HEK293 (cell line): Measurements from ENCODE around the gene TSPAN2.
A peak's percentile ranks its signal among the peaks of the same experiment; 100 is the strongest.

Experiments used
- CTCF ChIA-PET: fragments of 350-600 bp; formaldehyde crosslinking; extraction: SDS; loops from one replicate; lab custom pipeline; 2021; ENCODE audit warnings: antibody characterized with exemption; lab: Yijun Ruan, JAX
- POLR2A ChIA-PET: fragments of 300-600 bp; formaldehyde crosslinking; extraction: SDS; loops from one replicate; lab custom pipeline; 2020; ENCODE audit warnings: antibody characterized with exemption, inconsistent platforms; lab: Yijun Ruan, JAX
- H3K27ac ChIP-seq: fragments of 200-500 bp; sonication (Bioruptor generic); 2 replicates; pipeline ENCODE4 v1.5.1; 2014; ENCODE audit warnings: low read depth, low read length, control low read depth, inconsistent platforms; ENCODE audit errors: extremely low read depth
- H3K36me3 ChIP-seq, 2 experiments: fragments of 200-500 bp in 1 of 2; sonication (Bioruptor generic) in 1 of 2; 1 replicate in 1 of 2; 2 replicates in 1 of 2; pipeline ENCODE4 v1.5.1; 2014 to 2017; ENCODE audit warnings: inconsistent platforms in 2 of 2, low read length in 2 of 2; ENCODE audit not compliant: control insufficient read depth in 2 of 2, insufficient read depth in 1 of 2
- H3K4me1 ChIP-seq: fragments of 200-500 bp; sonication (Bioruptor generic); 2 replicates; pipeline ENCODE4 v1.5.1; 2014; ENCODE audit warnings: mild to moderate bottlenecking, low read length, inconsistent platforms; ENCODE audit not compliant: control insufficient read depth, insufficient read depth
- H3K4me3 ChIP-seq: 2 replicates; pipeline ENCODE4 v1.5.1; 2011; ENCODE audit warnings: low read depth, mild to moderate bottlenecking, control low read depth, low read length, moderate library complexity
- H3K9me3 ChIP-seq: fragments of 200-500 bp; sonication (Bioruptor generic); 2 replicates; pipeline ENCODE4 v1.5.1; 2014; ENCODE audit warnings: low read depth, low read length, inconsistent platforms; ENCODE audit not compliant: control insufficient read depth, insufficient read depth
- BCL11B ChIP-seq: fragments of 450-650 bp; formaldehyde crosslinking; IDR thresholded peaks from 2 replicates; pipeline ENCODE4 v1.5.1; 2016; ENCODE audit warnings: low read depth, missing biosample characterization, missing genetic modification characterization
- HOXC10 ChIP-seq: sonication (generic); formaldehyde crosslinking; IDR thresholded peaks from 2 replicates; pipeline ENCODE4 v1.8.1; 2023; ENCODE audit warnings: mild to moderate bottlenecking, missing genetic modification reagents
- MEIS1 ChIP-seq: sonication (generic); formaldehyde crosslinking; IDR thresholded peaks from 2 replicates; pipeline ENCODE4 v1.8.1; 2022; ENCODE audit warnings: missing genetic modification reagents, mild to moderate bottlenecking, borderline replicate concordance
- SETDB1 ChIP-seq: IDR thresholded peaks from one replicate; pipeline ENCODE4 v1.6.1; 2017; ENCODE audit warnings: mild to moderate bottlenecking, low read length, moderate library complexity, mixed read lengths; ENCODE audit not compliant: insufficient read length
- TRIM28 ChIP-seq: IDR thresholded peaks from 2 replicates; pipeline ENCODE4 v1.6.1; 2011; ENCODE audit warnings: low read length, control low read depth, borderline replicate concordance
- YY1 ChIP-seq: fragments of 450-650 bp; formaldehyde crosslinking; IDR thresholded peaks from 2 replicates; pipeline ENCODE4 v1.5.1; 2018; ENCODE audit warnings: missing biosample characterization, missing genetic modification characterization
- ZNF10 ChIP-seq: fragments of 450-650 bp; formaldehyde crosslinking; IDR thresholded peaks from 2 replicates; pipeline ENCODE4 v1.5.1; 2017; ENCODE audit warnings: missing biosample characterization, missing genetic modification characterization
- ZNF239 ChIP-seq: fragments of 450-650 bp; formaldehyde crosslinking; IDR thresholded peaks from 2 replicates; pipeline ENCODE4 v1.5.1; 2016; ENCODE audit warnings: missing biosample characterization, missing genetic modification characterization
- ZNF394 ChIP-seq: fragments of 450-650 bp; formaldehyde crosslinking; IDR thresholded peaks from 2 replicates; pipeline ENCODE4 v1.5.1; 2016; ENCODE audit warnings: missing biosample characterization, missing genetic modification characterization, mild to moderate bottlenecking, moderate library complexity, borderline replicate concordance
- ZNF544 ChIP-seq: fragments of 450-650 bp; formaldehyde crosslinking; IDR thresholded peaks from 2 replicates; pipeline ENCODE4 v1.5.0; 2017; ENCODE audit warnings: missing biosample characterization, missing genetic modification characterization
- ZNF621 ChIP-seq: fragments of 450-650 bp; formaldehyde crosslinking; IDR thresholded peaks from 2 replicates; pipeline ENCODE4 v1.5.1; 2017; ENCODE audit warnings: missing biosample characterization, missing genetic modification characterization
- ZNF76 ChIP-seq: fragments of 450-650 bp; formaldehyde crosslinking; IDR thresholded peaks from 2 replicates; pipeline ENCODE4; 2016; ENCODE audit warnings: low read depth, missing biosample characterization, missing genetic modification characterization, borderline replicate concordance
- ZNF768 ChIP-seq: fragments of 450-650 bp; formaldehyde crosslinking; IDR thresholded peaks from 2 replicates; pipeline ENCODE4 v1.5.1; 2018; ENCODE audit warnings: missing biosample characterization, mild to moderate bottlenecking, missing genetic modification characterization
- ZSCAN23 ChIP-seq: fragments of 450-650 bp; formaldehyde crosslinking; IDR thresholded peaks from 2 replicates; pipeline ENCODE4 v1.5.1; 2016; ENCODE audit warnings: missing biosample characterization, missing genetic modification characterization
- TF ChIP-seq, protein P1 (sequence below): fragments of 450-650 bp; formaldehyde crosslinking; IDR thresholded peaks from 2 replicates; pipeline ENCODE4 v1.5.1; 2017; ENCODE audit warnings: missing biosample characterization, missing genetic modification characterization
- TF ChIP-seq, protein P2 (sequence below): fragments of 450-650 bp; formaldehyde crosslinking; IDR thresholded peaks from 2 replicates; pipeline ENCODE4 v1.5.1; 2016; ENCODE audit warnings: missing biosample characterization, missing genetic modification characterization
- TF ChIP-seq, protein P3 (sequence below): fragments of 450-650 bp; formaldehyde crosslinking; IDR thresholded peaks from 2 replicates; pipeline ENCODE4 v1.5.1; 2016; ENCODE audit warnings: missing biosample characterization, missing genetic modification characterization
- TF ChIP-seq, protein P4 (sequence below): fragments of 450-650 bp; formaldehyde crosslinking; IDR thresholded peaks from 2 replicates; pipeline ENCODE4 v1.5.1; 2017; ENCODE audit warnings: missing biosample characterization, missing genetic modification characterization

The TSPAN2 gene

DNA sequence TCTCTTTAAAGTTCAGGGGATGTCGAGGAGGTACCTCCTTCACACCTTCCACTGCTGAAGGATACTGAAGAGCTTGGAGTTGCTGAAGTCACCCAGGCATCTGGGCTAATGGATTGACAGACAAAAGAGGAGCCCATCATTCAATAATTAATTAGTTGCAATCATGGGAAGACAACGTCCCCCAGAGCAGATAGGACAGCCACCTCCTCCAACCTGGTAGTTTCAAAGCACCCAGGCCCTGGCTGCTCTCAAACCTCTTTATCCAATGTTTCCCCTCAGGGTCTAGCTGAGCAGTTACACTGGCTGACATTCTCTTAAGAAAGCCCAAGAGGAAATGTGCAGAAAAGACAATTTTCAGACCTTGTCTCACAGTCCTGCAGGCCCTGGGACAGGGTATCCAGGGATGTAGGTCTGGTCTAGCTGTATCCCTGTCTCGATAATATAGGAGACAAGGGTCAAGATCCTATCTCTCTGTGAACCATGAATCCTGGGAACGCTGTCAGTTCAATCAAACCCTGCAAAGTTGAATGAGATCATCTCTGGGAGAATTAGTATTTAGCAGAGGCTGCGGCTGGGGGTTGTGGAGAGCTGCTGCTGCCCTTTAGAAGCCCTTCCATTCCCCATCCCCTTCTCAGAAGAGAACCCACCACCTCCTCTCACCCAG, 1.1 kb downstream of the TSPAN2 start:
- Histone ChIP-seq H3K4me3 (no peak overlapping the region; the same call in 1 of the 2 replicates), H3K27ac (no peak overlapping the region), H3K9me3 (no peaks in the 10 kb centered on the region), H3K36me3 (no peaks in the 10 kb centered on the region), H3K4me1 (peaks cover 5% of the 10 kb centered on the region; the same call in 1 of the 2 replicates)
- POLR2A ChIA-PET = interaction anchor here (0.7 to 1.2 kb wide), 3 partner anchors 26 to 330 kb away, joined by 3 read pairs; partner anchors contain the start of gene CSDE1
- CTCF ChIA-PET = interaction anchor here (0.5 to 3.3 kb wide), 4 partner anchors 10 to 36 kb away, joined by 3 to 15 read pairs (median 6); no protein-coding TSS in a partner anchor
- TF ChIP-seq ZNF76 (tag by site-specific recombination) = no peak
- TF ChIP-seq SETDB1 = peak; percentile 84
- TF ChIP-seq, protein P1, sequence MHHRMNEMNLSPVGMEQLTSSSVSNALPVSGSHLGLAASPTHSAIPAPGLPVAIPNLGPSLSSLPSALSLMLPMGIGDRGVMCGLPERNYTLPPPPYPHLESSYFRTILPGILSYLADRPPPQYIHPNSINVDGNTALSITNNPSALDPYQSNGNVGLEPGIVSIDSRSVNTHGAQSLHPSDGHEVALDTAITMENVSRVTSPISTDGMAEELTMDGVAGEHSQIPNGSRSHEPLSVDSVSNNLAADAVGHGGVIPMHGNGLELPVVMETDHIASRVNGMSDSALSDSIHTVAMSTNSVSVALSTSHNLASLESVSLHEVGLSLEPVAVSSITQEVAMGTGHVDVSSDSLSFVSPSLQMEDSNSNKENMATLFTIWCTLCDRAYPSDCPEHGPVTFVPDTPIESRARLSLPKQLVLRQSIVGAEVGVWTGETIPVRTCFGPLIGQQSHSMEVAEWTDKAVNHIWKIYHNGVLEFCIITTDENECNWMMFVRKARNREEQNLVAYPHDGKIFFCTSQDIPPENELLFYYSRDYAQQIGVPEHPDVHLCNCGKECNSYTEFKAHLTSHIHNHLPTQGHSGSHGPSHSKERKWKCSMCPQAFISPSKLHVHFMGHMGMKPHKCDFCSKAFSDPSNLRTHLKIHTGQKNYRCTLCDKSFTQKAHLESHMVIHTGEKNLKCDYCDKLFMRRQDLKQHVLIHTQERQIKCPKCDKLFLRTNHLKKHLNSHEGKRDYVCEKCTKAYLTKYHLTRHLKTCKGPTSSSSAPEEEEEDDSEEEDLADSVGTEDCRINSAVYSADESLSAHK = peak; percentile 66; the same call in 1 of the 2 replicates
- TF ChIP-seq TRIM28 = peak; percentile 91; the same call in 1 of the 2 replicates
- TF ChIP-seq ZNF394 (tag by site-specific recombination) = no peak
- TF ChIP-seq ZNF10 (tag by site-specific recombination) = 0 out of 2 replicates have a peak, but pooled peaks have one; percentile 35

DNA sequence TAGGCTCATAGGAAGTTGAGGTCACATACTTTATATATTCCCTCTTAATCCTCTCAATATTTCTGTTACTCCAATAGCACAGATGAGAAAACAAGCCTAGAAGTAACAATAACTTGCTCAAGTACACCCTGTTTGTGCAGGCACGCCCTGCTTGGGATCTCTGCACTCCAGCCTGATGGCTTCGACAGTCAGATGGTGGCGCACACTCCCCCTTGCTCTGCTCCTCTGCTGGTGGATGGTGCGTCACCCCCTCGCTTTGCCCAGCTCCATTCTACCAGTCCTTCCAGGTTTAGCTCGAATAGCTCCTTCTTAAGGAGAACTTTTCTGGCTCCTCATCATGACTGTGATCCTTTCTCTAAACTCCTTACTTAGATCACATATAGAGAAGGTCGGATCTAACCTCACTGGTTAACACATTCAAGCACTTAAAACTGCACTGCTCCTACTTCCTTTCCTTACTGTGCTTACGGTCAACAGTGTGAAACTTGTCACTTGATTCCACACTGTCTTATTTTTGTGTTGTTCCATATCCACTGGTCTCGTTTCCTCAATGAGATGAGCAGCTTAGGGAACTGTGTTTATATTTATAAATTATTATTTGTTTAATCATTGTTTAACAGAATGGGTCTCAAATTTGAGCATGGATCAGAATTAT, 3.0 kb downstream of the TSPAN2 start:
- no peaks in the 10 kb centered on the region for H3K36me3 ChIP-seq
- no peak overlapping the region for H3K4me3 ChIP-seq
- no peak for TF ChIP-seq HOXC10
- TF ChIP-seq ZNF621 (tag by site-specific recombination) = no peak
- TF ChIP-seq BCL11B = no peak
- TF ChIP-seq, protein P2, sequence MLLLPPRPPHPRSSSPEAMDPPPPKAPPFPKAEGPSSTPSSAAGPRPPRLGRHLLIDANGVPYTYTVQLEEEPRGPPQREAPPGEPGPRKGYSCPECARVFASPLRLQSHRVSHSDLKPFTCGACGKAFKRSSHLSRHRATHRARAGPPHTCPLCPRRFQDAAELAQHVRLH (tag by site-specific recombination) = no peak
- no peak for TF ChIP-seq ZNF544 (tag by site-specific recombination)
- TF ChIP-seq ZSCAN23 (tag by site-specific recombination) = no peak
- TF ChIP-seq ZNF10 (tag by site-specific recombination) = no peak
- TF ChIP-seq, protein P3, sequence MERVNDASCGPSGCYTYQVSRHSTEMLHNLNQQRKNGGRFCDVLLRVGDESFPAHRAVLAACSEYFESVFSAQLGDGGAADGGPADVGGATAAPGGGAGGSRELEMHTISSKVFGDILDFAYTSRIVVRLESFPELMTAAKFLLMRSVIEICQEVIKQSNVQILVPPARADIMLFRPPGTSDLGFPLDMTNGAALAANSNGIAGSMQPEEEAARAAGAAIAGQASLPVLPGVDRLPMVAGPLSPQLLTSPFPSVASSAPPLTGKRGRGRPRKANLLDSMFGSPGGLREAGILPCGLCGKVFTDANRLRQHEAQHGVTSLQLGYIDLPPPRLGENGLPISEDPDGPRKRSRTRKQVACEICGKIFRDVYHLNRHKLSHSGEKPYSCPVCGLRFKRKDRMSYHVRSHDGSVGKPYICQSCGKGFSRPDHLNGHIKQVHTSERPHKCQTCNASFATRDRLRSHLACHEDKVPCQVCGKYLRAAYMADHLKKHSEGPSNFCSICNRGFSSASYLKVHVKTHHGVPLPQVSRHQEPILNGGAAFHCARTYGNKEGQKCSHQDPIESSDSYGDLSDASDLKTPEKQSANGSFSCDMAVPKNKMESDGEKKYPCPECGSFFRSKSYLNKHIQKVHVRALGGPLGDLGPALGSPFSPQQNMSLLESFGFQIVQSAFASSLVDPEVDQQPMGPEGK (tag by site-specific recombination) = no peak
- TF ChIP-seq, protein P4, sequence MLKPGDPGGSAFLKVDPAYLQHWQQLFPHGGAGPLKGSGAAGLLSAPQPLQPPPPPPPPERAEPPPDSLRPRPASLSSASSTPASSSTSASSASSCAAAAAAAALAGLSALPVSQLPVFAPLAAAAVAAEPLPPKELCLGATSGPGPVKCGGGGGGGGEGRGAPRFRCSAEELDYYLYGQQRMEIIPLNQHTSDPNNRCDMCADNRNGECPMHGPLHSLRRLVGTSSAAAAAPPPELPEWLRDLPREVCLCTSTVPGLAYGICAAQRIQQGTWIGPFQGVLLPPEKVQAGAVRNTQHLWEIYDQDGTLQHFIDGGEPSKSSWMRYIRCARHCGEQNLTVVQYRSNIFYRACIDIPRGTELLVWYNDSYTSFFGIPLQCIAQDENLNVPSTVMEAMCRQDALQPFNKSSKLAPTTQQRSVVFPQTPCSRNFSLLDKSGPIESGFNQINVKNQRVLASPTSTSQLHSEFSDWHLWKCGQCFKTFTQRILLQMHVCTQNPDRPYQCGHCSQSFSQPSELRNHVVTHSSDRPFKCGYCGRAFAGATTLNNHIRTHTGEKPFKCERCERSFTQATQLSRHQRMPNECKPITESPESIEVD (tag by site-specific recombination) = no peak
- no peak for TF ChIP-seq MEIS1 (CRISPR knock-in tag)
- TF ChIP-seq YY1 (tag by site-specific recombination) = no peak
- no peak for TF ChIP-seq ZNF768 (tag by site-specific recombination)
- no peak for TF ChIP-seq ZNF239 (tag by site-specific recombination)
- ChIA-PET CTCF (interaction anchor here (0.8 to 1.7 kb wide), 3 partner anchors 26 to 377 kb away, joined by 3 to 6 read pairs (median 5); no protein-coding TSS in a partner anchor), POLR2A (no interaction called here)
- H3K9me3 ChIP-seq = no peaks in the 10 kb centered on the region
- H3K27ac ChIP-seq = no peak overlapping the region
- H3K4me1 ChIP-seq = peaks cover 5% of the 10 kb centered on the region; the same call in 1 of the 2 replicates
